ENCODE results near the gene GAPVD1. TPM values are rescaled to one million over a fixed set of nuclear protein-coding genes. Genes with fewer than 3 reads are reported as not detected.
"Not testable (repeated sequence)": the region's sequence is repeated elsewhere in the genome, so short reads cannot be mapped to it uniquely, and the experiment has no call there.

The GAPVD1 gene
- total RNA-seq, 2 donors from 2014 or later: 26.0 to 30.5 TPM

- Histone ChIP-seq H3K27me3 (no peaks in the 10 kb centered on the region), H3K4me3 (no peak overlapping the region), H3K9me3 (no peaks in the 10 kb centered on the region), H3K36me3 (peaks cover 14% of the 10 kb centered on the region), H3K4me1 (peaks cover 0 to 11% of the 10 kb centered on the region in 2 donors), H3K27ac (no peak overlapping the region)
- no peak for TF ChIP-seq CTCF (IDR thresholded peaks at IDR 0.05)
- DNase-seq (ENCODE audit: low spot score): no peak
These were observed 34.0 kb downstream of the GAPVD1 start for GRCh38 chr9:125295657-125296056.

- H3K4me1 ChIP-seq: peaks cover 0 to 11% of the 10 kb centered on the region in 2 donors
- no peak for TF ChIP-seq CTCF (IDR thresholded peaks at IDR 0.05)
- peaks cover 26% of the 10 kb centered on the region for H3K36me3 ChIP-seq
- H3K9me3 ChIP-seq: no peaks in the 10 kb centered on the region
- no peaks in the 10 kb centered on the region for H3K27me3 ChIP-seq
- DNase-seq (ENCODE audit: low spot score): no peak
- no peak overlapping the region for H3K4me3 ChIP-seq
- no peak overlapping the region for H3K27ac ChIP-seq
These were observed 35.3 kb downstream of the GAPVD1 start for GRCh38 chr9:125296843-125297372.

GRCh38 chr9:125297917-125298316 lies 36.3 kb downstream of the GAPVD1 start:
- H3K4me3 ChIP-seq: no peak overlapping the region
- no peaks in the 10 kb centered on the region for H3K9me3 ChIP-seq
- no peaks in the 10 kb centered on the region for H3K27me3 ChIP-seq
- DNase-seq (ENCODE audit: low spot score): no peak
- peaks cover 36% of the 10 kb centered on the region for H3K36me3 ChIP-seq
- TF ChIP-seq CTCF (IDR thresholded peaks at IDR 0.05): no peak
- H3K4me1 ChIP-seq: peaks cover 0 to 11% of the 10 kb centered on the region in 2 donors
- H3K27ac ChIP-seq: no peak overlapping the region

GRCh38 chr9:125302241-125302640 lies 40.6 kb downstream of the GAPVD1 start:
- no peak overlapping the region for H3K4me3 ChIP-seq
- DNase-seq (ENCODE audit: low spot score): no peak
- H3K4me1 ChIP-seq: peaks cover 0 to 3% of the 10 kb centered on the region in 2 donors
- H3K27me3 ChIP-seq: no peaks in the 10 kb centered on the region
- H3K27ac ChIP-seq: no peak overlapping the region
- no peaks in the 10 kb centered on the region for H3K9me3 ChIP-seq
- TF ChIP-seq CTCF (IDR thresholded peaks at IDR 0.05): no peak
- peaks cover 56% of the 10 kb centered on the region for H3K36me3 ChIP-seq

- H3K4me1 ChIP-seq: no peaks in the 10 kb centered on the region
- H3K27me3 ChIP-seq: no peaks in the 10 kb centered on the region
- H3K9me3 ChIP-seq: no peaks in the 10 kb centered on the region
- no peak for TF ChIP-seq CTCF (IDR thresholded peaks at IDR 0.05)
- DNase-seq (ENCODE audit: low spot score): no peak
- H3K36me3 ChIP-seq: peaks cover 67% of the 10 kb centered on the region
- no peak overlapping the region for H3K4me3 ChIP-seq
- H3K27ac ChIP-seq: no peak overlapping the region
These were observed 42.6 kb downstream of the GAPVD1 start for GRCh38 chr9:125304273-125304672.

GRCh38 chr9:125312411-125312810 lies 50.8 kb downstream of the GAPVD1 start:
- Histone ChIP-seq H3K4me3 (no peak overlapping the region), H3K4me1 (no peaks in the 10 kb centered on the region), H3K27ac (no peak overlapping the region), H3K9me3 (peaks cover 0 to 5% of the 10 kb centered on the region in 2 donors), H3K27me3 (no peaks in the 10 kb centered on the region), H3K36me3 (peaks cover 64% of the 10 kb centered on the region)
- no peak for DNase-seq (ENCODE audit: low spot score)
- TF ChIP-seq CTCF (IDR thresholded peaks at IDR 0.05): no peak

- Histone ChIP-seq H3K9me3 (peaks cover 6 to 18% of the 10 kb centered on the region in 2 donors), H3K36me3 (peaks cover 75% of the 10 kb centered on the region)
- not testable (repeated sequence) for DNase-seq (ENCODE audit: low spot score); H3K4me3 ChIP-seq; H3K27ac ChIP-seq; H3K27me3 ChIP-seq; H3K4me1 ChIP-seq
These were observed 54.7 kb downstream of the GAPVD1 start for GRCh38 chr9:125316359-125316758.

Data from right atrium auricular region (tissue), 2 donors.